Measurements from ENCODE around the gene AFAP1.

AFAP1 gene

DNA sequence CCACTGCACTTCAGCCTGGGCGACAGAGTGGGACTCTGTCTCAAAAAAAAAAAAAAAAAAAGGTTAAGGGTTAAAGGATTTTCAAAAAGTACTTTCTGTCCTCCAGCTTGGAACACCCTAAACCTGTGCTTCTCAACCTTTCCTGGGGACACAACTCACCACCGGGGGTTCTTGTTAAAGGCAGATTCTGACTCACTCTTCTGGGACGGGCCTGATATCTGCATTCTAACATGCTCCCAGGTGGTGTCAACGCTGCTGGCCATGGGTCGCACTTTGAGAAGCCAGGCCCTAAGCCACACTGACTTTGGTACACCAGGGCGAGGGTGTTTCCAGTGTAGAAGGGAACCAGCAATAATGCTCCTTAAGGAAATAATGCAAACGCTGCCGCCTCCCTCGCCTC lies 46.1 kb downstream of the AFAP1 start:
- DNase-seq (ENCODE audit: low read depth): no peak

GRCh38 chr4:7892212-7893019 lies 47.2 kb downstream of the AFAP1 start:
- peak; percentile 47 for DNase-seq (ENCODE audit: low read depth)

- peak; percentile 78 for DNase-seq (ENCODE audit: low read depth)
These were observed 48.8 kb downstream of the AFAP1 start for GRCh38 chr4:7890635-7891393.

DNA sequence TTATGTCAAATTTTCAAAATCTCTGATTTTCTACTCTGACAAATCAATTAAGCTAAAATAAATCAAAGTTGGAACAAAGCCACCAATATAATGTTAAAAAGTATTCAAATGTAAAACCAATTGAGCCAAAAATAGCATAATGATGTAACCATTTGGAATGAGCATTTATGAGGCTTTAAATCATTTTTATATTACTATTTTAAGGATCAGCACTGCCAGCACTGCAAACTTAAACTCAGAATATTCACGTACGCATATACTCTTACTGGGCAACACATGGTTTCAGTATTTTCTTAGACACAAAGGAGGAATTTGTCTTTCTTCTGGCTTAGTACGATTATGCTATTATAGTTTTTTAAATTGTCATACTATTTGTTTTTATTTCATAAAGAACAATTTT lies 52.2 kb downstream of the AFAP1 start:
- DNase-seq (ENCODE audit: low read depth): no peak

GRCh38 chr4:7886007-7886973 lies 53.4 kb downstream of the AFAP1 start:
- DNase-seq (ENCODE audit: low read depth): no peak

DNA sequence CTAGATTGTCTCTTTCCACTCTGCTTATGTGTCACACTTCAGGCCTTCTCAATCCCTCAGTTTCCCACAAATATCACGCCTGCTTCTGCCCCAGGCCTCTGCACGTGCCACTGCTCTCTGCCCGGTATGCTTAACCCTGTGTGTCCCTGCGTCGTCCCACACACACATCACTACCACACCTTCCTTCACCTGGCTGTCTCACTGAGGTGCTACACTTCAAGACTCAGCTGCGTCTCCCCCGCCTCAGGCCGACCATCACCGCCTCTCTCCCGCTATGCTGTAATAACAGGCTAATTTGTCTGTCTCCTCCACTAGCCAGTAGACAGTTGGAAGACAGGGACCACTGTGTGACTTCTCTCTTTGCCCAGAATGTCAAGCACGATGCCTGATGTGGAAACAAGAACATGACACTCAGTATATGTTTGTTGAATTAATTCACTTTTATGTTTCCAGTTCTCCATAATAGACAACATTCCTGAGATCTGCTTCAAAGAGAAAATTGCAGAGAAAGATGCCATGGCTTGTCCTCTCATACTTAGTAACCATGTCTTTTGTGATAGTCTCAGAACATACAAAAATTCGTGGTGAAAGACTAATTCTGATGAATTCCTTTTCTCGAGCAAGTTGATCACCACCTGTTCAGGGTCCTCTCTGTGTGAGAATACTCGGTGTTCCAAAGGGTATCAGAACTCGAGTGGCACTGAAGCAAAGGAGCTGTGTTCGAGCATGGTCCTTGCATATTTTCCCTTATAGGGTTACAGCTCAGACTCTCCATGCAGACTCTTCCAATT lies 54.2 kb downstream of the AFAP1 start:
- DNase-seq (ENCODE audit: low read depth): no peak

- no peak for DNase-seq (ENCODE audit: low read depth)
These were observed 59.0 kb downstream of the AFAP1 start for GRCh38 chr4:7880683-7881082.

GRCh38 chr4:7879127-7879526 lies 60.5 kb downstream of the AFAP1 start:
- no peak for DNase-seq (ENCODE audit: low read depth)

- DNase-seq (ENCODE audit: low read depth): no peak
These were observed 61.3 kb downstream of the AFAP1 start for GRCh38 chr4:7878323-7878722.

- no peak for DNase-seq (ENCODE audit: low read depth)
These were observed 62.5 kb downstream of the AFAP1 start for GRCh38 chr4:7877176-7877575.

DNA sequence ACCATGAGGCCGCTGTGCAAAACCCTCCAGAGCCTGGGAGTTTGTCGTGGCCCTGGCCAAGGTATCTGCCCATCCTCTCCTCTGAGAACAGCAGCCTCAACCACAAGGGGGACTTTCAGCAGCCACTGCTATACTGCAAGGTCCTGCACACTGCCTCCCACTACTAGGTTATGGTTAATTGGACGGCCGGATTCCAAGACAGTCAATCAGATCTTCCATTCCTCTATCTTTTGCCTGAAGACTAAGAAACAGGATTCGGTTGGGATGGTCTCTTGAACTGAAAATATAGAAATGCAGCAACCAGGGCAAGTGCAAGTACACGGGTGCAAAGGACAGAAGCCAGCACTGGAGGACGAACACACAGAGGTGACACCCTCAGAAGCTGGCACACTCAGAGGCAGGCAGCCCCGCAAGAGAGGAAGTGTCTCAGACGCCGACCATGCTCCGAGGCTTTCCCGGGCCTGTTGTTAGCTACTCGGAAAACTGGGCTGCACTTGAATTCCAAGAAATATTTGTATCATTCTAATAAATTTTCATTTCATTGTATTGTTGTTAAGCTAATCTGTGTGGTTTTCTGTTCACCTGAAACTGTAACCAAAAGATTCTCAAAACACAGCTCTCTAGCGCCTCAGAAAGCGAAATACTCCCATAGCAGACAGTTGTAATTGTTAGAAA lies 63.3 kb downstream of the AFAP1 start:
- no peak for DNase-seq (ENCODE audit: low read depth)

- no peak for DNase-seq (ENCODE audit: low read depth)
These were observed 64.8 kb downstream of the AFAP1 start for GRCh38 chr4:7874838-7875237.

DNA sequence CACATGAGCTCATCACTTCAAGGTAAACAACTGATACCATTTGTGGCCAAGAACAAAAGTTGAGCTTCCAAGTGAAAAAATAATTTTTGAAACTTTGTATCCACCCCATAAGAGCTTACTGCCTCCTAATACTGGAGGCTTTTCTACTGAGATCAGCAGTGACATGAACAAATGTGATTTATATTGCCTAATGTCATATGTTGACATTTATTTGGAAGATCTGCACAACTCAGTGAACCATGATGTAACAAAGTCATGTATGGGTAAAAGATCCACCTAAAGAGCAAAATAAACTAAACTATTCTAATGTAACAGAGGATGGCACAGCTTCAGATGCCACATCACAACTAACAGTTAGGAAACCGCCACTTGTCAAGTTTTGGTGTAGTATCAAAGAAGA lies 65.8 kb downstream of the AFAP1 start:
- DNase-seq (ENCODE audit: low read depth): no peak

- peak; percentile 88 for DNase-seq (ENCODE audit: low read depth)
These were observed 67.3 kb downstream of the AFAP1 start for GRCh38 chr4:7872264-7872771.

GRCh38 chr4:7871356-7871755 lies 68.3 kb downstream of the AFAP1 start:
- DNase-seq (ENCODE audit: low read depth): no peak

- no peak for DNase-seq (ENCODE audit: low read depth)
These were observed 70.7 kb downstream of the AFAP1 start for GRCh38 chr4:7868892-7869471.

DNA sequence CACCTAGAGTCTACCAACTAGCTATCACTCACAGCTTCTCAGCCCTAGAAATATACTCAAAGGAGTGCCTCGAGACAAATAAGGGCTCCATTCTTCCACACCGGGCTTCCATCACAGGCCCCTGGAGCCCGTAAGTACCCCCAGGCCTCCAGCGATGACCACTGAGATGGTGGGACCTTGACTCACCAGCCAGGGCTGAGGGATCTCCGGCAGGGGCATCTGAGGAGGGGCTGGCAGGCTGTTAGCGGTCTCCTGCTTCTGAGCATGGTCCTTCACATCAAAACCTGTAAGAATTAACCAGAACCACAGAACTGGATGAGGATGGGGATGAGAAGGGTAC lies 71.3 kb downstream of the AFAP1 start:
- no peak for DNase-seq (ENCODE audit: low read depth)

GRCh38 chr4:7867701-7868435 lies 71.8 kb downstream of the AFAP1 start:
- no peak for DNase-seq (ENCODE audit: low read depth)

DNA sequence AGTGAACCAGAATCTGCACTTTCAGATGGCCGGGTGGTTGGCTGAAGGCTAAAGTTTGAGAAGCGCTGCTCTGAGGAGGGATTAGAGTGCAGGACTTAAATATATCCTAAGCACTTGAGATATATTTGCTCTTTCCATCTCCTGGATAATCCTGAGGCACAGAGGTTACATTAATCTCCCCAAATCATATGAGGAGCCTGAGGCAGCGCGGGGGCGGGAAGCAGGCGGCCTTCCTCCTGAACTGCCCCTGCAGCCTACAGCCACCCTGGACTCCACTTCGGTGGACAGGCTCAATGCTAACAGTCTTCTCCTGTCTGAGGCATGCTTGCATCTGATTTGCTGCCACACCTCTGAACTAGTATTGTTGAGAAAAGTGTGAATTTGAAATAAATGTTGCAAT lies 72.5 kb downstream of the AFAP1 start:
- no peak for DNase-seq (ENCODE audit: low read depth)

DNA sequence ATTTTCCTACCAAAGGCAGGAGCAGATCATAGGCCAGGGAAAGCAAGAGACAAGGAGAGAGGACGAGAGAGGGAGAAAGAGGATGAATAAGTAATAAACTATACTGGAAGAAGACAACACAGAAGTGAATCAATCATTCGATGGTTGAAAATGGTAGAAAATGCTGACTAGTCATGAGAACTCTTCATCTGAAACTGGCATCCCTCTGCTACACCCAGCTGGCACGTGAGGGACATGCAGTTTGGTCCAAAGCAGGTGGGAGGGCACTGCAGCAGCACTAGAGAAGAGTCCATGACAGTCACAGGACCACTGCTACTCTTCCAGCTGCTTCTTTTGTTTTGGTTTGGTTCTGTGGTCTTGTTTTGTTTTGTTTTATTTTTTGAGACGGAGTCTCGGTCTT lies 74.1 kb downstream of the AFAP1 start:
- DNase-seq (ENCODE audit: low read depth): no peak

All from GM04504 (cell line).